Activated CD8-positive, alpha-beta memory T cell treated with anti-CD3 and anti-CD28 coated beads, Interleukin-2, amount 10 ng/mL, durations not matched to agents 7 days and 5 days (primary cell): ENCODE results near the gene PLVAP. TPM values are rescaled to one million over a fixed set of nuclear protein-coding genes. Genes with fewer than 3 reads are reported as not detected.
A peak's percentile ranks its signal among the peaks of the same experiment; 100 is the strongest.

Experiments
- ATAC-seq: fragments of 150-1000 bp; cut with Tn5 transposase; one replicate; pipeline ENCODE4 v1.10.0; 2021; ENCODE audit warnings: moderate library complexity
- CTCF ChIA-PET: fragments of 350-600 bp; sonication (Branson Sonifier 250); formaldehyde crosslinking; loops from one replicate; lab custom pipeline; 2021; ENCODE audit warnings: antibody characterized with exemption; lab: Charles Lee
- DNase-seq: peaks from one replicate; pipeline ENCODE4 v3.0.0-alpha.2; 2020
- H3K27ac Mint-ChIP-seq: one replicate; pipeline ENCODE4 v1.8.0; 2021; ENCODE audit warnings: mild to moderate bottlenecking, mixed read lengths
- H3K27me3 Mint-ChIP-seq: one replicate; pipeline ENCODE4 v1.8.0; 2021; ENCODE audit warnings: mixed read lengths
- H3K36me3 Mint-ChIP-seq: one replicate; pipeline ENCODE4 v1.8.0; 2021; ENCODE audit warnings: mild to moderate bottlenecking, mixed read lengths
- H3K4me1 Mint-ChIP-seq: one replicate; pipeline ENCODE4 v1.8.0; 2021; ENCODE audit warnings: mixed read lengths
- H3K4me3 Mint-ChIP-seq: one replicate; pipeline ENCODE4 v1.8.0; 2021; ENCODE audit warnings: mild to moderate bottlenecking, moderate library complexity, mixed read lengths
- H3K9me3 Mint-ChIP-seq: one replicate; pipeline ENCODE4 v1.8.0; 2022; ENCODE audit warnings: low read depth, mixed read lengths
- total RNA-seq, 2 experiments: library from RNA; stranded (reverse); gene quantifications; one replicate each; pipeline ENCODE4 v1.2.3, GENCODE V29; 2021

Gene PLVAP
- total RNA-seq, 2 experiments from 2014 or later = not detected

DNA sequence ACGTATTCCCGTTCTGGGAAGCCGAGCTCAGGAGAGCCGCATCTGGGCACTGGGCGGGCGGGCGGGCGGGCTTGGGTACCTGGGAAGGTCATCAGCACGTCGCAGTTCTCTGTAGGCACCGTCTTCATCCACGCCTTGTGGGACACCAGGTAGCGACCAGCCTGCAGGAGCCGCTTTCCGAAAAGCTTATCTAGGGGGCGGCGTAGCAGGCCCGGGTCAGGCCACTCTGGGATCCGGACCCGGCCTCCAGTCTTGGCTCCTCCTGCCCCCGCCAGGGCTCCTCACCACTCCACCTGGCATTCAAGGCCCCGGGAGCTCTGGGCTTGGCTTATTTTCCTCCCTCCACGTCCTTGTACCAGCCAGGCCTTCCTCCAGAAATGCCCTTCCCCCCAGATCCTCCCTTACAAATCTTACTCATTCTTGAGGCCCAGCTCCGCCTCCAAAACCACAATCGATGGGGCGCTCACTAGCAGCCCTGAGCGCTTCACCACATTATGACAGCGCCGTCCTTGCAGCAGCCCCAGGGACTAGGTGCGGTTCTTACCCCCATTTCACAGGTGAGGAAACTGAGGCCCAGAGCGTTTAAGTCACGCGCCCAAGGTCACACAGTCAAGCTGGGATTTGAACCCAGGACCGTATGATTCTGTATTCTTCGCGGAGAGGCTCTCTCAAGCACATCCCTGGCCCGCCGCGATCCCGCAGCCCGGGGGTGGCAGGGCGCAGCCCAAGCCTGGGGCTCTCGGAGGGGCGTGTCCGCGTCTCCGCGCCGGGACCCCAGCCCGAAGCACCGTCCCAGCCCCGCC lies 43.3 kb downstream of the PLVAP start:
- Mint-ChIP-seq H3K27ac (peak overlapping the region; percentile 89), H3K4me1 (peaks cover 41% of the 10 kb centered on the region), H3K4me3 (peak overlapping the region; percentile 86), H3K27me3 (peaks cover 16% of the 10 kb centered on the region), H3K36me3 (peaks cover 8% of the 10 kb centered on the region), H3K9me3 (no peaks in the 10 kb centered on the region)
- DNase-seq (peak; percentile 93), ATAC-seq (peak; percentile 35)
- CTCF ChIA-PET = interaction anchor here (0.7 to 3.6 kb wide), 15 partner anchors 12 to 162 kb away, joined by 3 to 44 read pairs (median 4); partner anchors contain the start of genes DDA1, MRPL34 and MVB12A

DNA sequence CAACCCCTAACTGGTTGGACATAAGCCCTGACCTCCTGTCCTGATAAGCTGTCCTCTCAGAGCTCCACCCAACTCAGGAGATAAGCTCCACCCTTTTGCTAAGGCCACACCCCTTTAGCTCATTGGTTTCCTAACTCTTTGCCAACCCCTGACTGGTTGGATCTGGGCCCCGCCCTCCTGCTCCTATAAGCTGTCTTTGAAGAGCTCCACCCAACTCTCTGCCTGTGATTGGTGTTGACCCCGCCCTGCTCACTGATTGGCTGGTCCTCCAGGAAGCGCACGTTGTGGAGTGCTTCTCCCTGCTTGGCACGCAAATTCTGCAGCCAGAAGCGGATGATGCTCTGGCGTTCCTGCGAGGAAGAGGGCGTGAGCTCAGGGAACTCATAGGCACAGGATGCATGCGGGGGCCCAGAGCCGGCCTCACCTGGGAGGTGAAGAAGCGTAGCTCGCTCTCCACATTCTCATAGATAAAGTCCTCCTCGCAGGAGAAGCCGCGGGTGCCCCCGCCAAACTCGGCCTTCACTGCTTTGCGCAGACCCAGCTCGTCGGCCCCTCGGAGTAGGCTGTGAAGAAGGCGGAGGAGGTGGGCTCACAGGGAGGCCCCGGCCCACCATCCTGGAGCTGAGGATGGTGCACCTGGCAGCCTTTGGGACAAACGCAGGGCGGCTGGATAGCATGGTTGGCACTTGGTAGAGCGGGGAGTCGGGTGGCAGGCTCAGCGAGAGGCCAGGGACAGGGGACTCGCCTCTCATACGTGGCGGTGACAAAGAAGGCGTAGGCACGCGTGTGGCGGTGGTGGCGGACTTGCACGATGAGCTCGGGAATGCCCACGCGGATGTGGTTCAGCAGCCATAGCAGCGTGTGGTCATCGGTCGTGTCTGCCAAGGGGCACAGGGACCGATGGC lies 44.2 kb downstream of the PLVAP start:
- CTCF ChIA-PET = interaction anchor here (0.7 to 3.6 kb wide), 12 partner anchors 12 to 163 kb away, joined by 3 to 44 read pairs (median 4); partner anchors contain the start of genes DDA1, MRPL34 and MVB12A
- H3K27ac Mint-ChIP-seq = peak overlapping the region; percentile 21

DNA sequence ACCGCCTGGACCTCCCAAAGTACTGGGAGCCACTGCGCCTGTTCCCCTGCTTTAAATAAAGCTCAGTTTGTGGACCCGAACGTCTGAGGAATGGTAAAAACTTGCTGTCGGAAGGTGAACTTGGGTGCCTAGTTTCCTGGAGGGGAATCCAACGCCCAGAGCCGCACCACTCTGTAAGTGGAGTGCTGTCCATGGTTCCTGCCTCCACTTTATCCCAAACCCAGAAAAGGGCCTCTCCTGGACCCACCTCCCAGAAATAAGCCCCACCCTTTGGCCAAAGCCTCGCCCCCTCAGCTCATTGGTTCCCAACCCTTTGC lies 44.8 kb downstream of the PLVAP start:
- peaks cover 20% of the 10 kb centered on the region for H3K27me3 Mint-ChIP-seq
- H3K9me3 Mint-ChIP-seq = no peaks in the 10 kb centered on the region
- H3K4me1 Mint-ChIP-seq = peaks cover 31% of the 10 kb centered on the region
- no peak overlapping the region for H3K4me3 Mint-ChIP-seq
- H3K27ac Mint-ChIP-seq = no peak overlapping the region
- ATAC-seq (no peak), DNase-seq (no peak)
- peaks cover 8% of the 10 kb centered on the region for H3K36me3 Mint-ChIP-seq
- CTCF ChIA-PET = interaction anchor here (0.8 to 3.6 kb wide), 2 partner anchors 25 to 31 kb away, joined by 4 to 44 read pairs; partner anchors contain the start of genes DDA1 and MRPL34

More for the DNA sequence above, 44.2 kb downstream of the PLVAP start:
- Mint-ChIP-seq H3K4me1 (peaks cover 33% of the 10 kb centered on the region), H3K4me3 (peak overlapping the region; percentile 28), H3K27me3 (peaks cover 16% of the 10 kb centered on the region), H3K9me3 (no peaks in the 10 kb centered on the region), H3K36me3 (peaks cover 8% of the 10 kb centered on the region)
- DNase-seq (peak; percentile 72), ATAC-seq (no peak)

DNA sequence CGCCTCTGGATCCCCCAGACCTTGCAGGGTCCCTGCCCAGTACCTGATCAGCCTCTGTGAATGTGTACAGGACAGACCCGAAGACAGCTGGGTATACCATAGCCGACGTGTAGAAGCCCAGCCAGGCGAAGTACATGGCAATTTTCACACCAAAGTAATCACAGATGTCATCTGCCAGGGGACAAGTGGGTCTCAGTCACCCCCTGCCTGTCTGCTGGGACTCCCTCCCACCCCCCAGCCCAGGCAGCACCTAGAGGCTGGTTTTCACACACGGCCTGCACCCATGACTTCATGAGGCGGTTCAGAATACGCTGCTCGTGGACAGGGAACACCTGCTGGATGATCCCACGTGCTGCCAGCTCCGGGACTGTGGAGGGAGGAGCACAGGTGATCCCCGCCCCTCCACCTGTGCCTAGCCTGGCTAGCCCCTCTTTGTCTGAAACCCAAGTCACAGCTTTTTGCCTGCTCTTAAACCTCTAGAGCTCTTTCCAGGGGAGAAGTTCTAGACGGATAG lies 46.0 kb downstream of the PLVAP start:
- no peak for DNase-seq
- CTCF ChIA-PET = interaction anchor here (3.6 kb wide), 1 partner anchor 23 kb away, joined by 44 read pairs; the partner anchor contains the start of genes DDA1 and MRPL34
- Mint-ChIP-seq H3K4me1 (peaks cover 27% of the 10 kb centered on the region), H3K27ac (no peak overlapping the region), H3K36me3 (peaks cover 8% of the 10 kb centered on the region), H3K4me3 (no peak overlapping the region), H3K9me3 (no peaks in the 10 kb centered on the region), H3K27me3 (peaks cover 20% of the 10 kb centered on the region)
- no peak for ATAC-seq

DNA sequence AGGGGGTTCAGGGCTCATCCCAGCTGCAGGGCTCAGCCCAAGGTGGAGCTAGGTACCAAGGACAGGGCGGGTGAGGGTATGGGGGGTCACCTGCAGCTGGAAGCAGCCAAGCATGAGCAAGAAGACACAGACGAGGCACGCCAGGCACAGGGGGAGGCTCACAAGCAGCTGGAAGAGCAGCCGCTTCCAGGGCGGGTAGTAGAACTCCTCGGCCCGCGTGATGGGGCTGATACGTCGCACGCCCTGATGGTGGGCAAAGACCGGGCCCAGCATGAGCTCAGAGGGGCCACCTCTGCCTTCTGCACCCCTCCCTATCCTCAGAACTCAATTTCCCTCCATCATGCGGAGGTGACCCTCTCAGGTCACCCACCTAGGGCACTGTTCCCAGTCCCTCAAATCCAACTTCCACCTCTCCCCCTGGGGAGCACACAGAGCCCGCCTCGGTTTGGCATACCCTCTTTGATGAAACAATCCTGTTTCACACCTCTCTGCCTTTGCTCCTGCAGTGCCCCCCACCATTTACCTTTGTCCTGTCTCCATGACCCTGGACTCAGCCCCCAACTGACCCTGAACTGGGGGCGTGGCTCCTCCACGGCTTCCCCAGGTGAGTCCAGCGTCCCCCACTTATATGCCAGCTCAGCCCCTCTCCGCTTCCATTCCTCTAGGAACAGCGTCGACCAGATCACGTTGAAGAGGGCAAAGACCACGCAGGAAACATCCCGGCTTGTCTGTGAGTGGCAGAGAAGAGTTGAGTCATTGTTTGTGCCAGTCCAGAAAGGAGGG lies 46.7 kb downstream of the PLVAP start:
- H3K4me1 Mint-ChIP-seq = peaks cover 25% of the 10 kb centered on the region
- CTCF ChIA-PET = no interaction called here
- ATAC-seq (no peak), DNase-seq (no peak)
- peaks cover 20% of the 10 kb centered on the region for H3K27me3 Mint-ChIP-seq
- no peak overlapping the region for H3K4me3 Mint-ChIP-seq
- H3K9me3 Mint-ChIP-seq = no peaks in the 10 kb centered on the region
- peaks cover 8% of the 10 kb centered on the region for H3K36me3 Mint-ChIP-seq
- H3K27ac Mint-ChIP-seq = no peak overlapping the region

DNA sequence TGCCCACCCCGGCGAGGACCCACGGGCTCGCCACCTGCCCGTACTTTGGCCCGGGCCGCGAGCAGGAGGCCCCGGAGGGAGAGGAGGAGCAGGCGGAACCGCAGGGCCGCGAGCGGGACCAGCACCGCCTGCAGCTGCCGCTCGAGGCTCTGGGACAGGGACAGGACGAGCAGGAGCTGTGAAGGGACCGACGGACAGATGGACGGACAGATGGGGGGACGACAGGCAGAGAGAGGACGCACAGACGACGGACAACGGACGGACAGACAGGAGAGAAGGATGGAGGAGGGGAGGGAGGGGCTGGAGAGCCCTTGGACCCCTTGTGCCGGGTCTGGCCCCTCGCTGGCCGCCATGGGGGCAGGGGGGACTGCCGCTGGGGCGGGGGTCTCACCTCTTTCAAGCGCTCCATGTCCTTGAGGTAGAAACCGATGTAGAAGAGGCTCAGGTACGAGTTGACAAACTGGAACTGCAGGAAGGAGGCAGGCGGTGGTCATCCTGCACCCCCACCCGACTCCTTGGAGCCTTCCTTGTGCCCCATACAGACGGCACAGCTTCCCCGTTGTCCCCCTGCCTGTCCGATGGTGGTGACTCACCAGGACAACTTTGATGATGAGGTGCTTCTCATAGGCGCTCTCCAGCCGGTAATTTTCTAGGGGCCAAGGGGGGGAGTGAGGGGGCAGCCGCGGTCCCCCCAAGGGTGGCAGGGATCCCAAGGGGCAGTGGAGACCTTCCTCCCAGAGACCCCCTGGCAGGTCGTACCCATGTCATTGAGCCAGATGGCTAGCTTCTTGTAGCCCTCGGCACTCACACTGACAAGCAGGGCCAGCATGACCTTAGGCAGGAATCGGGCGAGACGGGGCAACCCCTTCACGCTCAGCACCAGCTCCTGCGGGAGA lies 47.5 kb downstream of the PLVAP start:
- ATAC-seq (no peak), DNase-seq (no peak)
- peaks cover 8% of the 10 kb centered on the region for H3K36me3 Mint-ChIP-seq
- no peak overlapping the region for H3K4me3 Mint-ChIP-seq
- peaks cover 18% of the 10 kb centered on the region for H3K4me1 Mint-ChIP-seq
- H3K27me3 Mint-ChIP-seq = peaks cover 20% of the 10 kb centered on the region
- no peaks in the 10 kb centered on the region for H3K9me3 Mint-ChIP-seq
- H3K27ac Mint-ChIP-seq = no peak overlapping the region
- CTCF ChIA-PET = interaction anchor here (1.0 kb wide), 1 partner anchor 22 kb away, joined by 3 read pairs; no protein-coding TSS in a partner anchor

DNA sequence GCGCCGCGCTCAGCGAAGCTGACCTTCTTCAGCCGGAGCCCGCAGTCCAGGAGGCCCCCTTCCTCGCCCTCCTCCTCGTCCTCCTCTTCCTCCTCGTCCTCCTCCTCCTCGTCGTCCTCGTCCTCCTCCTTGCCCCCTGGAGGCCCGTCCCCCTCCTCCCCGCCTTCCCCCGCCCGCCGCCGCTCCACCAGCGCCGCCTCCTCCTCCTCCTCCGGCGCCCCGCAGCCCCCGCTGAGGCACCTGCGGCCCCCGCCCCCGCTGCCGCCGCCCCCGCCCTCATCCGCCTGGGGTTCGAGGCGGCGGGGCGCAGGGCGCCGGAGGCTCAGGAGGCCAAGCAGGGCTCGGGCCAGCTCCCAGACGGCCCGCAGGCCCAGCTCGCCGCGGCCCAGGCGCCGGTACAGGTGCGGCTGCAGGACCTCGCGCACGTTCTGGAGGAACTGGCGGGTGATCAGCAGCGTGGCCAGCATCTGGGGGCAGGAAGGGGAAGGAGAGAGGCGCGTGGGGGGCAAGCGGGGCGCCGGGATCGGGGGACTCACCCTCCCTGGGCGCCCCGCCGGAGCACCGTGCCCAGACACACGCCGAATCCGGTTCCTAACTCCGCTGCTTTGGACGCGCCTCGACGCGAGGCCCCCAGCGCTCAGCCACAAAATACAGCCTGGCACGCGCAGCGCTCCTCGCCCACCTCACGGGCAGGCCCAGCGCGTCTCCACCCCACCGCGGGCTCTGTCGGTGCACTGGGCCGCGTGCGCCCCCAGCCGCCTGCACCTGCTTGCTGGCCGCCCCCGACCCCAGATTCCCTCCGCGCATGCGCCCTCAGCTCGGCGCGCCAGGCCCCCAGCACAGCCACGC lies 48.4 kb downstream of the PLVAP start:
- Mint-ChIP-seq H3K36me3 (peaks cover 6% of the 10 kb centered on the region), H3K9me3 (no peaks in the 10 kb centered on the region), H3K27me3 (peaks cover 20% of the 10 kb centered on the region), H3K27ac (no peak overlapping the region), H3K4me3 (no peak overlapping the region), H3K4me1 (peaks cover 15% of the 10 kb centered on the region)
- DNase-seq (no peak), ATAC-seq (peak; percentile 17)
- CTCF ChIA-PET = interaction anchor here (1.0 kb wide), 1 partner anchor 21 kb away, joined by 3 read pairs; no protein-coding TSS in a partner anchor

DNA sequence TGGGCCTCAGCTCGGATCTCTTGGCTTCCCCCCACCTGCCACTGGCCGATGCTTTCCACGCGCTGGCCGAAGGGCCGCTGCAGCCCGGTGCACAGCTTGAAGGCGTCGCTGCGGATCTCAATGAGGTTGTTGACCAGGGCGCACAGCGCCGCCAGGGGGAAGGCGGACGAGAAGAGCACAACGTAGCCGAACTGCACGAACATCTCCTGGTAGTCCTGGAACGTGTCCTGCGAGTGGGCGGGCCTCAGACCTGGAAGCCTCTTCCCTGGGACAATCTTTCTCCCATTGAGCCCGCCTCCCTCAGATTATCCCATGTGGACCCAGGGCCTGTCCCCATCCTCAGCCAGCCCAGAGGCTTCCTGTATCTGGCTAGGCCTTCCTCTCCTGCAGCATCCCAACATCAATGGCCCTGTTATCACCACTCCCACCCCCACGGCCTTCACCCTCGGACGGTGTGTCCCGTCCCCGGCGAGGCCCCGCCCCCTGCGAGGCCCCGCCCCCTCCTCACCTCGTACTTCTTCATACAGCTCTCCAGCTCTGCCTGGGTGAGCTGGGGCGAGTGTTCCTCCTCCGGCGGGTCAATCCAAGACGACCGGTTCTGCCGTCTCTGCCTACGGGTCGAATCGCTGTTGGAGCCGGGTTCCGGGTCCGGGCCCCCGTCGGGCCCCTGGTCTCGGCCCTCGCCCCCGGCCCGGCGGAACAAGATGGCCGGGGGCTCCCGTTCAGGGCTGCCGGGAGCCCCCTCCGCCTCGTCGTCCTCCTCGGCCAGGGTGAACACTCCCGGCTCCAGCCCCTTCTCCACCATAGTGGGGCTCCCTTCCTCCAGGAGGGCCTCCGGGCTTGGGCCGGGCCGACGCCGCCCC lies 49.3 kb downstream of the PLVAP start:
- CTCF ChIA-PET = interaction anchor here (1.0 to 1.6 kb wide), 2 partner anchors 20 to 35 kb away, joined by 3 to 4 read pairs; no protein-coding TSS in a partner anchor
- H3K4me1 Mint-ChIP-seq = peaks cover 8% of the 10 kb centered on the region
- no peak overlapping the region for H3K27ac Mint-ChIP-seq
- peak overlapping the region; percentile 22 for H3K4me3 Mint-ChIP-seq
- ATAC-seq = peak; percentile 64
- peaks cover 3% of the 10 kb centered on the region for H3K36me3 Mint-ChIP-seq
- H3K27me3 Mint-ChIP-seq = peaks cover 20% of the 10 kb centered on the region
- H3K9me3 Mint-ChIP-seq = no peaks in the 10 kb centered on the region
- no peak for DNase-seq

DNA sequence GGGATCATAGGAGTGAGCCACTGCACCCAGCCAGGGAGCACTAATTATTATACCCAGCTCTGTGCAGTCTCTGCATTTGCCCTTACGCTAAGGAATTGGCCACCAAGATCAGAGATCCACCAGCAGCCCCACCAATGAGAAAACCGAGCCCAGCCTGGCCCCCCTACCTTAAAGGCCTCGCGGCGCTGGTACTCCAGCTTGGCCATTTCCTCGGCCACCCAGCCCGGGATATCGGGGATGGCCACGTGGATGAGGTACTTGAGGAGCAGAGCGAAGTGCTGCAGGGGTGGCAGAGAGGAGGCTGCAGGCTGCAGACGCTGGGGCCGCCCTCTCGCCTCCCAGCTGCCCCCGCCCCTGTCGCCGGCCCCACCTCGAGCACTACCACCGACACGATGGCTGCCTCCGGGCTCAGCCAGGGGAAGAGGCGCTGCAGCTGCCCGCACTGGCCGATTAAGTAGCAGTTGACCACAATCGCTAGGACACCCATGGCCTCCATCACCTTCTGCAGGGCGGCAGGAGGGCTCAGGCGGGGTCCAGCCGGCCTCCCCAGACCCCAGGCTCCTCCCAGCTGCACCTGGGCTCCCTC lies 50.0 kb downstream of the PLVAP start:
- Mint-ChIP-seq H3K9me3 (no peaks in the 10 kb centered on the region), H3K27me3 (peaks cover 20% of the 10 kb centered on the region), H3K27ac (no peak overlapping the region), H3K4me1 (peaks cover 6% of the 10 kb centered on the region), H3K36me3 (peaks cover 4% of the 10 kb centered on the region), H3K4me3 (no peak overlapping the region)
- ATAC-seq (no peak), DNase-seq (no peak)
- CTCF ChIA-PET = interaction anchor here (1.0 to 1.6 kb wide), 2 partner anchors 35 to 66 kb away, joined by 3 to 4 read pairs; no protein-coding TSS in a partner anchor

DNA sequence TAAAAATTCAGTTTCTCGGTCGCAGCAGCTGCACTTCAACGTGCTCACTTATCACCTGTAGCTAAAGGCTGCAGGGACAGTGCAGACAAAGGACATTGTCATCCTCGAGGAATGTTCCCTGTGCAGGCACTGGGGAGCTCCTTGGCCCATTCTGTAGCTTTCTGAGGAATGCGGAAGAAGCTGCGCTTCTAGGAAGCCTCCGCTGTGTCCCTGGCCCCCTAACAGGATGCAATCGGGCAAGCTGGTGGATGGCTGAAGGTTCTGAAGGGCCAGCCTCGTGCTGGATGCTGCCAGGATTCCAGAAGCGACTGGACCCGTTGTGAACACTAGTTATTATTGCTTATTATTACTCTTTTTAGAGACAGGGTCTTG lies 50.6 kb downstream of the PLVAP start:
- Mint-ChIP-seq H3K4me1 (peaks cover 6% of the 10 kb centered on the region), H3K4me3 (no peak overlapping the region), H3K36me3 (peaks cover 4% of the 10 kb centered on the region), H3K27me3 (peaks cover 20% of the 10 kb centered on the region), H3K9me3 (no peaks in the 10 kb centered on the region), H3K27ac (no peak overlapping the region)
- CTCF ChIA-PET = interaction anchor here (1.0 to 1.6 kb wide), 3 partner anchors 18 to 65 kb away, joined by 3 to 5 read pairs (median 4); partner anchors contain the start of gene DDA1
- no peak for DNase-seq
- no peak for ATAC-seq
